OCI-LY7 (cell line): ENCODE results near the gene AQR. TPM values are rescaled to one million over a fixed set of nuclear protein-coding genes. Genes with fewer than 3 reads are reported as not detected.

Source experiments
- BruUV-seq: library from RNA; stranded (reverse); fragments of 400-500 nt; replicated peaks from 2 replicates; lab custom pipeline; 2021; lab: Mats Ljungman, UMichigan
- CTCF ChIA-PET: fragments of 300-600 bp; sonication (Branson Sonifier 250); formaldehyde crosslinking; loops from one replicate; lab custom pipeline; 2022; ENCODE audit warnings: antibody characterized with exemption; ENCODE audit not compliant: unreplicated experiment; lab: Charles Lee
- POLR2A ChIA-PET: fragments of 300-600 bp; sonication (Branson Sonifier 250); formaldehyde crosslinking; loops from one replicate; lab custom pipeline; 2022; ENCODE audit warnings: antibody characterized with exemption; lab: Charles Lee
- DNase-seq: peaks from one replicate; pipeline ENCODE4 v3.0.0-alpha.2; 2015; ENCODE audit warnings: low spot score
- H2AFZ ChIP-seq: fragments of 200-600 bp; sonication (generic), shearing (Covaris generic); 2 replicates; pipeline ENCODE4 v1.6.1; 2014; ENCODE audit warnings: mild to moderate bottlenecking, antibody characterized with exemption, low read length, moderate library complexity
- H3K27ac ChIP-seq: fragments of 200-600 bp; sonication (generic); 2 replicates; pipeline ENCODE4 v1.5.1; 2014; ENCODE audit warnings: mixed run types, low read depth, mild to moderate bottlenecking, moderate library complexity, low read length, inconsistent platforms; ENCODE audit not compliant: poor library complexity, severe bottlenecking
- H3K36me3 ChIP-seq: fragments of 200-600 bp; sonication (generic); 2 replicates; pipeline ENCODE4 v1.6.1; 2014; ENCODE audit warnings: mild to moderate bottlenecking, antibody characterized with exemption, low read length, moderate library complexity, mixed read lengths; ENCODE audit not compliant: insufficient read depth
- H3K4me1 ChIP-seq: fragments of 200-600 bp; sonication (generic); 2 replicates; pipeline ENCODE4 v1.5.1; 2014; ENCODE audit warnings: mild to moderate bottlenecking, low read length; ENCODE audit not compliant: insufficient read depth, poor library complexity, severe bottlenecking
- H3K4me2 ChIP-seq: fragments of 200-600 bp; sonication (generic); 2 replicates; pipeline ENCODE4 v1.6.1; 2014; ENCODE audit warnings: mild to moderate bottlenecking, low read length
- H3K4me3 ChIP-seq: fragments of 200-600 bp; sonication (generic); 2 replicates; pipeline ENCODE4 v1.5.1; 2014; ENCODE audit warnings: mild to moderate bottlenecking, low read depth, low read length; ENCODE audit not compliant: poor library complexity, severe bottlenecking
- H3K79me2 ChIP-seq: fragments of 200-600 bp; sonication (generic); 2 replicates; pipeline ENCODE4 v1.6.1; 2016; ENCODE audit warnings: low read depth, mild to moderate bottlenecking, low read length, moderate library complexity, mixed read lengths; ENCODE audit not compliant: insufficient read depth
- H3K9me2 ChIP-seq: fragments of 200-600 bp; sonication (generic); 2 replicates; pipeline ENCODE4 v1.6.1; 2016; ENCODE audit warnings: mild to moderate bottlenecking, low read length, mixed read lengths; ENCODE audit not compliant: insufficient read depth
- H3K9me3 ChIP-seq: fragments of 200-600 bp; sonication (generic); 2 replicates; pipeline ENCODE4 v1.6.1; 2014; ENCODE audit warnings: mild to moderate bottlenecking, mixed run types, low read length, mixed read lengths
- H4K20me1 ChIP-seq: fragments of 200-600 bp; sonication (generic); 2 replicates; pipeline ENCODE4 v1.6.1; 2014; ENCODE audit warnings: mild to moderate bottlenecking, antibody characterized with exemption, low read length, moderate library complexity, mixed read lengths; ENCODE audit not compliant: insufficient read depth
- EZH2phosphoT487 ChIP-seq: fragments of 200-600 bp; sonication (generic); IDR thresholded peaks from 2 replicates; pipeline ENCODE4 v1.6.1; 2018; ENCODE audit warnings: low read depth, borderline replicate concordance, mild to moderate bottlenecking, mixed run types, antibody characterized with exemption, low read length, moderate library complexity, mixed read lengths
- intact Hi-C: fragments of 100-400 bp; cut with micrococcal nuclease; formaldehyde crosslinking; loops from one replicate; pipeline ENCODE4 v1.10.0; 2022; ENCODE audit not compliant: unreplicated experiment
- total RNA-seq, 2 experiments: library from RNA; depleted of rRNA in 1 of 2; stranded (reverse); fragments of >200 nt in 1 of 2; shearing (Covaris generic) in 1 of 2; gene quantifications; 2 replicates each; pipeline ENCODE4 v1.2.3, GENCODE V29; 2014 to 2022
- TF ChIP-seq, protein P1 (sequence below): fragments of 200-600 bp; sonication (generic); conservative IDR thresholded peaks from 2 replicates; pipeline ENCODE4 v1.5.1; 2014; ENCODE audit warnings: mild to moderate bottlenecking, antibody characterized with exemption, low read length, moderate library complexity, mixed read lengths

The AQR gene
- total RNA-seq, 2 experiments from 2014 or later, result 18.5 to 36.4 TPM

- no peak for TF ChIP-seq EZH2phosphoT487
- TF ChIP-seq, protein P1, sequence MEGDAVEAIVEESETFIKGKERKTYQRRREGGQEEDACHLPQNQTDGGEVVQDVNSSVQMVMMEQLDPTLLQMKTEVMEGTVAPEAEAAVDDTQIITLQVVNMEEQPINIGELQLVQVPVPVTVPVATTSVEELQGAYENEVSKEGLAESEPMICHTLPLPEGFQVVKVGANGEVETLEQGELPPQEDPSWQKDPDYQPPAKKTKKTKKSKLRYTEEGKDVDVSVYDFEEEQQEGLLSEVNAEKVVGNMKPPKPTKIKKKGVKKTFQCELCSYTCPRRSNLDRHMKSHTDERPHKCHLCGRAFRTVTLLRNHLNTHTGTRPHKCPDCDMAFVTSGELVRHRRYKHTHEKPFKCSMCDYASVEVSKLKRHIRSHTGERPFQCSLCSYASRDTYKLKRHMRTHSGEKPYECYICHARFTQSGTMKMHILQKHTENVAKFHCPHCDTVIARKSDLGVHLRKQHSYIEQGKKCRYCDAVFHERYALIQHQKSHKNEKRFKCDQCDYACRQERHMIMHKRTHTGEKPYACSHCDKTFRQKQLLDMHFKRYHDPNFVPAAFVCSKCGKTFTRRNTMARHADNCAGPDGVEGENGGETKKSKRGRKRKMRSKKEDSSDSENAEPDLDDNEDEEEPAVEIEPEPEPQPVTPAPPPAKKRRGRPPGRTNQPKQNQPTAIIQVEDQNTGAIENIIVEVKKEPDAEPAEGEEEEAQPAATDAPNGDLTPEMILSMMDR, result no peak
- H3K27ac ChIP-seq, result no peak overlapping the region
- no peak for DNase-seq
- H3K36me3 ChIP-seq, result peaks cover 97% of the 10 kb centered on the region
- H3K4me3 ChIP-seq, result no peak overlapping the region
- no TSS peak for BruUV-seq
- no peaks in the 10 kb centered on the region for H3K9me2 ChIP-seq
- no peaks in the 10 kb centered on the region for H3K79me2 ChIP-seq
- POLR2A ChIA-PET, result interaction anchor here (0.8 to 1.7 kb wide), 4 partner anchors 17 to 90 kb away, joined by 3 read pairs; no protein-coding TSS in a partner anchor
- CTCF ChIA-PET, result no interaction called here
- H4K20me1 ChIP-seq, result no peaks in the 10 kb centered on the region
- no peaks in the 10 kb centered on the region for H3K4me1 ChIP-seq
- intact Hi-C loops, result no loop called here
- H3K9me3 ChIP-seq, result no peaks in the 10 kb centered on the region
- no peak overlapping the region for H2AFZ ChIP-seq
- no peak overlapping the region for H3K4me2 ChIP-seq
Measured at GRCh38 chr15:34886134-34886533, 83.4 kb downstream of the AQR start.

GRCh38 chr15:34883633-34884032 lies 85.9 kb downstream of the AQR start:
- TF ChIP-seq, protein P1, result no peak
- TF ChIP-seq EZH2phosphoT487, result no peak
- no peak for DNase-seq
- H3K9me3 ChIP-seq, result no peaks in the 10 kb centered on the region
- ChIA-PET CTCF (no interaction called here), POLR2A (interaction anchor here (0.9 kb wide), 1 partner anchor 31 kb away, joined by 6 read pairs; no protein-coding TSS in a partner anchor)
- no peaks in the 10 kb centered on the region for H4K20me1 ChIP-seq
- H2AFZ ChIP-seq, result no peak overlapping the region
- no peak overlapping the region for H3K27ac ChIP-seq
- intact Hi-C loops, result no loop called here
- peaks cover 95% of the 10 kb centered on the region for H3K36me3 ChIP-seq
- no peaks in the 10 kb centered on the region for H3K4me1 ChIP-seq
- no peak overlapping the region for H3K4me2 ChIP-seq
- H3K79me2 ChIP-seq, result no peaks in the 10 kb centered on the region
- H3K4me3 ChIP-seq, result no peak overlapping the region
- no TSS peak for BruUV-seq
- H3K9me2 ChIP-seq, result no peaks in the 10 kb centered on the region

- CTCF ChIA-PET, result no interaction called here
- Histone ChIP-seq H3K4me2 (no peak overlapping the region), H3K79me2 (no peaks in the 10 kb centered on the region), H3K27ac (no peak overlapping the region), H3K4me3 (no peak overlapping the region), H3K36me3 (peaks cover 96% of the 10 kb centered on the region), H3K9me2 (no peaks in the 10 kb centered on the region), H4K20me1 (no peaks in the 10 kb centered on the region), H3K4me1 (no peaks in the 10 kb centered on the region), H3K9me3 (no peaks in the 10 kb centered on the region), H2AFZ (no peak overlapping the region)
- TF ChIP-seq EZH2phosphoT487, result no peak
- TF ChIP-seq, protein P1, result no peak
- POLR2A ChIA-PET, result interaction anchor here (0.6 to 0.9 kb wide), 3 partner anchors 24 to 222 kb away, joined by 3 to 6 read pairs (median 3); no protein-coding TSS in a partner anchor
- no peak for DNase-seq
- intact Hi-C loops, result no loop called here
- BruUV-seq, result no TSS peak
Measured at GRCh38 chr15:34883042-34883441, 86.5 kb downstream of the AQR start.
